Kidney (tissue), 22 donors: ENCODE data around the gene LRR1. TPM values are rescaled to one million over a fixed set of nuclear protein-coding genes. Genes with fewer than 3 reads are reported as not detected.

Source experiments
- DNase-seq, 5 donors: peaks; one replicate each; pipeline ENCODE4 v3.0.0-alpha.2; 2013 to 2020
- FAIRE-seq: peaks from 2 replicates; lab custom pipeline; 2012; peaks lifted over from hg19 to GRCh38; lab: Jason Lieb, UNC
- H3K27ac ChIP-seq, 2 donors: one replicate each; pipeline ENCODE4 v1.7.0; 2013; ENCODE audit warnings: low read depth in 2 of 2, low read length in 2 of 2, inconsistent platforms in 1 of 2
- H3K27me3 ChIP-seq: one replicate; pipeline ENCODE4 v1.7.1; 2013; ENCODE audit warnings: low read length, inconsistent platforms; ENCODE audit not compliant: control insufficient read depth, insufficient read depth
- H3K36me3 ChIP-seq, 3 donors: one replicate each; pipeline versions ENCODE4 v1.7.0 to v1.7.1; 2013; ENCODE audit warnings: low read length in 3 of 3, control low read depth in 1 of 3, inconsistent platforms in 1 of 3; ENCODE audit not compliant: insufficient read depth in 3 of 3, control insufficient read depth in 2 of 3
- H3K4me1 ChIP-seq, 3 donors: one replicate each; pipeline versions ENCODE4 v1.7.0 to v1.7.1; 2013; ENCODE audit warnings: low read length in 3 of 3, inconsistent platforms in 1 of 3, low read depth in 1 of 3; ENCODE audit not compliant: control insufficient read depth in 2 of 3, insufficient read depth in 2 of 3
- H3K4me3 ChIP-seq, 3 donors: one replicate each; pipeline versions ENCODE4 v1.7.0 to v1.8.1; 2013; ENCODE audit warnings: low read length in 3 of 3, control low read depth in 1 of 3, inconsistent platforms in 1 of 3
- H3K9ac ChIP-seq, 3 donors: one replicate each; pipeline versions ENCODE4 v1.7.0 to v1.7.1; 2013; ENCODE audit warnings: low read length in 3 of 3, control low read depth in 1 of 3, inconsistent platforms in 1 of 3
- H3K9me3 ChIP-seq, 3 donors: one replicate each; pipeline versions ENCODE4 v1.7.0 to v1.7.1; 2013; ENCODE audit warnings: low read length in 3 of 3, control low read depth in 1 of 3, inconsistent platforms in 1 of 3; ENCODE audit not compliant: control insufficient read depth in 2 of 3, insufficient read depth in 1 of 3
- intact Hi-C: fragments of 100-400 bp; cut with DNase I; formaldehyde crosslinking; loops from one replicate; pipeline ENCODE4 v1.11.1; 2022
- long read RNA-seq, 10 donors: library from polyadenylated mRNA in 1 of 10; unstranded in 1 of 10; transcript quantifications; one replicate each; pipeline ENCODE4 v2.0.0 and lab custom pipeline, GENCODE V29; 2021 to 2026
- polyA plus RNA-seq: library from polyadenylated mRNA; stranded (reverse); fragments of 350-450 nt; fragmentation: Illumina TruSeq; extraction: RNeasy Lipid Tissue Mini Kit (QIAGEN cat#74804); gene quantifications from one replicate; pipeline ENCODE4 v1.2.3, GENCODE V29; 2014; ENCODE audit warnings: low read depth, low replicate concordance; ENCODE audit not compliant: insufficient read depth
- total RNA-seq: library from RNA; stranded (reverse); fragmentation: NEBNext Ultra II Directional; extraction: Animal tissue kit (Norgen Biotek cat#: 25700); gene quantifications from one replicate; pipeline ENCODE4 v1.2.1, GENCODE V29; 2021
- TF ChIP-seq, protein P1 (sequence below): IDR thresholded peaks from 3 replicates; pipeline ENCODE4 v1.5.1; 2012; ENCODE audit warnings: mild to moderate bottlenecking, moderate library complexity, borderline replicate concordance; ENCODE audit not compliant: insufficient read depth; ENCODE audit errors: extremely low read depth
- donor health status: control.
- donor health status: control.
- donor health status: control.
- donor health status: control.
- donor health status: control.
- donor health status: DM: yes; HTN: yes; CAD: no.
- donor health status: Normal renal cell carcinoma (clear cell type).

LRR1 gene
- total RNA-seq, result 6.6 TPM
- polyA plus RNA-seq, result 7.7 TPM
- long read RNA-seq, donor 1, partial matches to known transcripts, result 293 of 593 reads
- long read RNA-seq, donor 1, other reads (novel, unspliced or antisense), result 300 of 593 reads
- long read RNA-seq, donor 2, partial matches to known transcripts, result 0 of 5 reads
- long read RNA-seq, donor 2, other reads (novel, unspliced or antisense), result 0 of 5 reads
- long read RNA-seq, donor 3, partial matches to known transcripts, result 0 of 1 reads
- long read RNA-seq, donor 3, other reads (novel, unspliced or antisense), result 0 of 1 reads
- long read RNA-seq, donor 4, partial matches to known transcripts, result 0 of 4 reads
- long read RNA-seq, donor 4, other reads (novel, unspliced or antisense), result 0 of 4 reads
- long read RNA-seq, donor 5, result 0 reads
- long read RNA-seq, donor 6, partial matches to known transcripts, result 5 of 696 reads
- long read RNA-seq, donor 6, other reads (novel, unspliced or antisense), result 683 of 696 reads
- long read RNA-seq, donor 7, partial matches to known transcripts, result 0 of 3 reads
- long read RNA-seq, donor 7, other reads (novel, unspliced or antisense), result 0 of 3 reads
- long read RNA-seq, donor 8, partial matches to known transcripts, result 0 of 4 reads
- long read RNA-seq, donor 8, other reads (novel, unspliced or antisense), result 0 of 4 reads
- long read RNA-seq, donor 9, partial matches to known transcripts, result 0 of 1 reads
- long read RNA-seq, donor 9, other reads (novel, unspliced or antisense), result 0 of 1 reads
- long read RNA-seq, donor 10, partial matches to known transcripts, result 30 of 48 reads
- long read RNA-seq, donor 10, other reads (novel, unspliced or antisense), result 14 of 48 reads

GRCh38 chr14:49598485-49599300 lies at the start of gene LRR1:
Gene LRR1 (plus strand): TSS chr14:49598940. CDS start chr14:49599021, 81 bp downstream.
- TF ChIP-seq, protein P1, sequence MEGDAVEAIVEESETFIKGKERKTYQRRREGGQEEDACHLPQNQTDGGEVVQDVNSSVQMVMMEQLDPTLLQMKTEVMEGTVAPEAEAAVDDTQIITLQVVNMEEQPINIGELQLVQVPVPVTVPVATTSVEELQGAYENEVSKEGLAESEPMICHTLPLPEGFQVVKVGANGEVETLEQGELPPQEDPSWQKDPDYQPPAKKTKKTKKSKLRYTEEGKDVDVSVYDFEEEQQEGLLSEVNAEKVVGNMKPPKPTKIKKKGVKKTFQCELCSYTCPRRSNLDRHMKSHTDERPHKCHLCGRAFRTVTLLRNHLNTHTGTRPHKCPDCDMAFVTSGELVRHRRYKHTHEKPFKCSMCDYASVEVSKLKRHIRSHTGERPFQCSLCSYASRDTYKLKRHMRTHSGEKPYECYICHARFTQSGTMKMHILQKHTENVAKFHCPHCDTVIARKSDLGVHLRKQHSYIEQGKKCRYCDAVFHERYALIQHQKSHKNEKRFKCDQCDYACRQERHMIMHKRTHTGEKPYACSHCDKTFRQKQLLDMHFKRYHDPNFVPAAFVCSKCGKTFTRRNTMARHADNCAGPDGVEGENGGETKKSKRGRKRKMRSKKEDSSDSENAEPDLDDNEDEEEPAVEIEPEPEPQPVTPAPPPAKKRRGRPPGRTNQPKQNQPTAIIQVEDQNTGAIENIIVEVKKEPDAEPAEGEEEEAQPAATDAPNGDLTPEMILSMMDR, result no peak
- no peak for FAIRE-seq

DNA sequence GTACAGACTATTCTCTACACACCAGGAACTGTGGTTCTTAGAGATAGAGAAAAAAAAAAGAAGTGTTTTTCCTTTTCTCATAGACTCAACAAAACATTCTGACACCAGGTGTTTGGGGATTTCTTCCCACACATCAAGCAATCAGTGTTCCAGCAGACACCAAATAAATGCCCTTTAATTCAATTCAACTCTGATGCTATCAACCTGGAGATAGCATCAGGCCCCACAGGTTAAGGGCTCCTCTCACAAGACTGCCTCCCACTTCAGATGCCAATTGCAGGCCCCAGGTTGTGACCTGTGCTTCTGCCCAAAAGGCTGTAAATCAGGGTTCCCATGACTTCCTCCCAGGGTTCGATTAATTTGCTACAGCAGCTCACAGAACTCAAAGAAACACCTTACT lies 49.3 kb upstream of the LRR1 start:
- FAIRE-seq (no peak), DNase-seq (no peak)
- Histone ChIP-seq H3K27me3 (no peaks in the 10 kb centered on the region), H3K27ac (peak overlapping the region; percentile 25 to 49), H3K4me3 (peak overlapping the region in 1 of 3 donors; percentile 26), H3K9me3 (no peaks in the 10 kb centered on the region), H3K4me1 (peaks cover 0 to 16% (median 8%) of the 10 kb centered on the region in 3 donors), H3K9ac (peak overlapping the region in 1 of 3 donors; percentile 4), H3K36me3 (no peaks in the 10 kb centered on the region)
- TF ChIP-seq, protein P1, result no peak
- intact Hi-C loops, result no loop called here

More at GRCh38 chr14:49598485-49599300, at the start of gene LRR1:
- peak within 1 kb of the TSS; percentile 75 to 99 (median 89) for H3K9ac ChIP-seq
- intact Hi-C loops, result no loop called here
- peaks cover 0 to 3% (median 0%) of the 10 kb centered on the region in 3 donors for H3K4me1 ChIP-seq
- peak within 1 kb of the TSS; percentile 95 to 97 for H3K27ac ChIP-seq
- no peaks in the 10 kb centered on the region for H3K27me3 ChIP-seq
- DNase-seq, result peak; percentile 91 to 95 (median 93)
- peak within 1 kb of the TSS; percentile 92 to 97 (median 96) for H3K4me3 ChIP-seq
- H3K36me3 ChIP-seq, result no peaks in the 10 kb centered on the region
- H3K9me3 ChIP-seq, result no peaks in the 10 kb centered on the region

GRCh38 chr14:49549881-49550280 lies 48.9 kb upstream of the LRR1 start:
- peaks cover 0 to 16% (median 8%) of the 10 kb centered on the region in 3 donors for H3K4me1 ChIP-seq

More at GRCh38 chr14:49549881-49550280, 48.9 kb upstream of the LRR1 start:
- Histone ChIP-seq H3K36me3 (no peaks in the 10 kb centered on the region), H3K9ac (peak overlapping the region in 1 of 3 donors; percentile 4), H3K4me3 (peak overlapping the region in 1 of 3 donors; percentile 26), H3K27me3 (no peaks in the 10 kb centered on the region), H3K27ac (peak overlapping the region; percentile 25 to 49), H3K9me3 (no peaks in the 10 kb centered on the region)
- intact Hi-C loops, result no loop called here
- FAIRE-seq, result no peak
- peak in 4 of 5 donors; percentile 36 to 49 (median 42) for DNase-seq
- TF ChIP-seq, protein P1, result no peak
